HEK293 (cell line): ENCODE results near the gene LRP1-AS.

Experiments
- BCL11A ChIP-seq: fragments of 450-650 bp; formaldehyde crosslinking; IDR thresholded peaks from 2 replicates; pipeline ENCODE4 v1.5.1; 2016; ENCODE audit warnings: low read depth, missing biosample characterization, missing genetic modification characterization
- MEIS1 ChIP-seq: sonication (generic); formaldehyde crosslinking; IDR thresholded peaks from 2 replicates; pipeline ENCODE4 v1.8.1; 2022; ENCODE audit warnings: missing genetic modification reagents, mild to moderate bottlenecking, borderline replicate concordance
- YY1 ChIP-seq: fragments of 450-650 bp; formaldehyde crosslinking; IDR thresholded peaks from 2 replicates; pipeline ENCODE4 v1.5.1; 2018; ENCODE audit warnings: missing biosample characterization, missing genetic modification characterization
- ZNF175 ChIP-seq: fragments of 450-650 bp; formaldehyde crosslinking; IDR thresholded peaks from 2 replicates; pipeline ENCODE4 v1.5.1; 2016; ENCODE audit warnings: missing biosample characterization, missing genetic modification characterization
- ZNF184 ChIP-seq: fragments of 450-650 bp; IDR thresholded peaks from 2 replicates; pipeline ENCODE4 v1.5.1; 2018; ENCODE audit warnings: missing biosample characterization, mild to moderate bottlenecking, missing genetic modification characterization
- ZNF501 ChIP-seq: fragments of 450-650 bp; formaldehyde crosslinking; IDR thresholded peaks from 2 replicates; pipeline ENCODE4 v1.5.1; 2016; ENCODE audit warnings: missing biosample characterization, missing genetic modification characterization
- ZNF544 ChIP-seq: fragments of 450-650 bp; formaldehyde crosslinking; IDR thresholded peaks from 2 replicates; pipeline ENCODE4 v1.5.0; 2017; ENCODE audit warnings: missing biosample characterization, missing genetic modification characterization
- ZNF548 ChIP-seq: fragments of 450-650 bp; formaldehyde crosslinking; IDR thresholded peaks from 2 replicates; pipeline ENCODE4 v1.5.1; 2016; ENCODE audit warnings: missing biosample characterization, missing genetic modification characterization
- ZNF623 ChIP-seq: fragments of 450-650 bp; formaldehyde crosslinking; IDR thresholded peaks from 2 replicates; pipeline ENCODE4 v1.5.1; 2016; ENCODE audit warnings: missing biosample characterization, missing genetic modification characterization
- TF ChIP-seq, protein P1 (sequence below): fragments of 450-650 bp; formaldehyde crosslinking; IDR thresholded peaks from 2 replicates; pipeline ENCODE4 v1.5.1; 2016; ENCODE audit warnings: missing biosample characterization, missing genetic modification characterization
- TF ChIP-seq, protein P2 (sequence below): fragments of 450-650 bp; formaldehyde crosslinking; IDR thresholded peaks from 2 replicates; pipeline ENCODE4 v1.5.1; 2017; ENCODE audit warnings: missing biosample characterization, missing genetic modification characterization
- TF ChIP-seq, protein P3 (sequence below): fragments of 450-650 bp; formaldehyde crosslinking; IDR thresholded peaks from 2 replicates; pipeline ENCODE4 v1.5.1; 2016; ENCODE audit warnings: missing biosample characterization, missing genetic modification characterization
- TF ChIP-seq, protein P4 (sequence below): fragments of 450-650 bp; formaldehyde crosslinking; IDR thresholded peaks from 2 replicates; pipeline ENCODE4 v1.5.1; 2016; ENCODE audit warnings: missing biosample characterization, missing genetic modification characterization

GRCh38 chr12:57099047-57099714 lies 48.2 kb downstream of the LRP1-AS start:
- TF ChIP-seq ZNF175, result no peak
- TF ChIP-seq, protein P1, sequence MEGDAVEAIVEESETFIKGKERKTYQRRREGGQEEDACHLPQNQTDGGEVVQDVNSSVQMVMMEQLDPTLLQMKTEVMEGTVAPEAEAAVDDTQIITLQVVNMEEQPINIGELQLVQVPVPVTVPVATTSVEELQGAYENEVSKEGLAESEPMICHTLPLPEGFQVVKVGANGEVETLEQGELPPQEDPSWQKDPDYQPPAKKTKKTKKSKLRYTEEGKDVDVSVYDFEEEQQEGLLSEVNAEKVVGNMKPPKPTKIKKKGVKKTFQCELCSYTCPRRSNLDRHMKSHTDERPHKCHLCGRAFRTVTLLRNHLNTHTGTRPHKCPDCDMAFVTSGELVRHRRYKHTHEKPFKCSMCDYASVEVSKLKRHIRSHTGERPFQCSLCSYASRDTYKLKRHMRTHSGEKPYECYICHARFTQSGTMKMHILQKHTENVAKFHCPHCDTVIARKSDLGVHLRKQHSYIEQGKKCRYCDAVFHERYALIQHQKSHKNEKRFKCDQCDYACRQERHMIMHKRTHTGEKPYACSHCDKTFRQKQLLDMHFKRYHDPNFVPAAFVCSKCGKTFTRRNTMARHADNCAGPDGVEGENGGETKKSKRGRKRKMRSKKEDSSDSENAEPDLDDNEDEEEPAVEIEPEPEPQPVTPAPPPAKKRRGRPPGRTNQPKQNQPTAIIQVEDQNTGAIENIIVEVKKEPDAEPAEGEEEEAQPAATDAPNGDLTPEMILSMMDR (tag by site-specific recombination), result no peak
- no peak for TF ChIP-seq ZNF548 (tag by site-specific recombination)
- TF ChIP-seq, protein P2, sequence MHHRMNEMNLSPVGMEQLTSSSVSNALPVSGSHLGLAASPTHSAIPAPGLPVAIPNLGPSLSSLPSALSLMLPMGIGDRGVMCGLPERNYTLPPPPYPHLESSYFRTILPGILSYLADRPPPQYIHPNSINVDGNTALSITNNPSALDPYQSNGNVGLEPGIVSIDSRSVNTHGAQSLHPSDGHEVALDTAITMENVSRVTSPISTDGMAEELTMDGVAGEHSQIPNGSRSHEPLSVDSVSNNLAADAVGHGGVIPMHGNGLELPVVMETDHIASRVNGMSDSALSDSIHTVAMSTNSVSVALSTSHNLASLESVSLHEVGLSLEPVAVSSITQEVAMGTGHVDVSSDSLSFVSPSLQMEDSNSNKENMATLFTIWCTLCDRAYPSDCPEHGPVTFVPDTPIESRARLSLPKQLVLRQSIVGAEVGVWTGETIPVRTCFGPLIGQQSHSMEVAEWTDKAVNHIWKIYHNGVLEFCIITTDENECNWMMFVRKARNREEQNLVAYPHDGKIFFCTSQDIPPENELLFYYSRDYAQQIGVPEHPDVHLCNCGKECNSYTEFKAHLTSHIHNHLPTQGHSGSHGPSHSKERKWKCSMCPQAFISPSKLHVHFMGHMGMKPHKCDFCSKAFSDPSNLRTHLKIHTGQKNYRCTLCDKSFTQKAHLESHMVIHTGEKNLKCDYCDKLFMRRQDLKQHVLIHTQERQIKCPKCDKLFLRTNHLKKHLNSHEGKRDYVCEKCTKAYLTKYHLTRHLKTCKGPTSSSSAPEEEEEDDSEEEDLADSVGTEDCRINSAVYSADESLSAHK (tag by site-specific recombination), result no peak
- no peak for TF ChIP-seq YY1
- no peak for TF ChIP-seq BCL11A (tag by site-specific recombination)
- no peak for TF ChIP-seq ZNF544 (tag by site-specific recombination)
- TF ChIP-seq, protein P3, sequence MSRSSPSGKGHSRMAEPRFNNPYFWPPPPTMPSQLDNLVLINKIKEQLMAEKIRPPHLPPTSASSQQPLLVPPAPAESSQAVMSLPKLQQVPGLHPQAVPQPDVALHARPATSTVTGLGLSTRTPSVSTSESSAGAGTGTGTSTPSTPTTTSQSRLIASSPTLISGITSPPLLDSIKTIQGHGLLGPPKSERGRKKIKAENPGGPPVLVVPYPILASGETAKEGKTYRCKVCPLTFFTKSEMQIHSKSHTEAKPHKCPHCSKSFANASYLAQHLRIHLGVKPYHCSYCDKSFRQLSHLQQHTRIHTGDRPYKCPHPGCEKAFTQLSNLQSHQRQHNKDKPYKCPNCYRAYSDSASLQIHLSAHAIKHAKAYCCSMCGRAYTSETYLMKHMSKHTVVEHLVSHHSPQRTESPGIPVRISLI (tag by site-specific recombination), result no peak
- no peak for TF ChIP-seq ZNF184 (tag by site-specific recombination)
- TF ChIP-seq, protein P4, sequence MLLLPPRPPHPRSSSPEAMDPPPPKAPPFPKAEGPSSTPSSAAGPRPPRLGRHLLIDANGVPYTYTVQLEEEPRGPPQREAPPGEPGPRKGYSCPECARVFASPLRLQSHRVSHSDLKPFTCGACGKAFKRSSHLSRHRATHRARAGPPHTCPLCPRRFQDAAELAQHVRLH (tag by site-specific recombination), result no peak
- TF ChIP-seq ZNF623, result no peak
- no peak for TF ChIP-seq MEIS1 (CRISPR knock-in tag)
- no peak for TF ChIP-seq ZNF501
